Thyroid gland (tissue), 4 donors: ENCODE measurements around the gene DISC1. TPM values are rescaled to one million over a fixed set of nuclear protein-coding genes. Genes with fewer than 3 reads are reported as not detected.
A peak's percentile ranks its signal among the peaks of the same experiment; 100 is the strongest.

Experiments
- DNase-seq, 2 donors: peaks; one replicate each; pipeline ENCODE4 v3.0.0-alpha.2; 2019
- H3K27ac ChIP-seq, 3 donors: fragments of 200-600 bp; sonication (generic); 1 replicate in 2 of 3; 2 replicates in 1 of 3; pipeline ENCODE4 v1.5.1; 2016 to 2019; ENCODE audit warnings: mild to moderate bottlenecking in 1 of 3, moderate library complexity in 1 of 3
- H3K27me3 ChIP-seq: fragments of 200-600 bp; sonication (generic); one replicate; pipeline ENCODE4 v1.5.1; 2019
- H3K36me3 ChIP-seq, 2 donors: fragments of 200-600 bp; sonication (generic); one replicate each; pipeline ENCODE4 v1.5.1; 2016 to 2019
- H3K4me1 ChIP-seq, 2 donors: fragments of 200-600 bp; sonication (generic); one replicate each; pipeline ENCODE4 v1.5.1; 2017 to 2019
- H3K4me3 ChIP-seq, 3 donors: fragments of 200-600 bp; sonication (generic); replicated peaks in 1 of 3; 1 replicate in 2 of 3; 2 replicates in 1 of 3; pipeline ENCODE4 v1.5.1; 2016; ENCODE audit warnings: mild to moderate bottlenecking in 1 of 3
- H3K9me3 ChIP-seq: fragments of 200-600 bp; sonication (generic); one replicate; pipeline ENCODE4 v1.5.1; 2017
- POLR2A ChIP-seq, 2 donors: fragments of 450-650 bp; IDR thresholded peaks; one replicate each; pipeline ENCODE4 v1.6.1; 2017; ENCODE audit warnings: antibody characterized with exemption in 2 of 2, mild to moderate bottlenecking in 2 of 2, moderate library complexity in 1 of 2
- WGBS, 2 donors: methylation state at CpG; one replicate each; pipeline ENCODE4 v1.1.5; 2017; 5-methylcytosine and 5-hydroxymethylcytosine counted together
- intact Hi-C: fragments of 100-400 bp; cut with DNase I; formaldehyde crosslinking; loops from one replicate; pipeline ENCODE4 v1.15.1; 2023
- total RNA-seq, 4 donors: library from RNA; depleted of rRNA; stranded (reverse); fragments of >200 nt; gene quantifications; one replicate each; pipeline ENCODE4 v1.2.3, GENCODE V29; 2016
- TF ChIP-seq, protein P1 (sequence below), 6 experiments: fragments of 200-600 bp in 3 of 6; fragments of 450-650 bp in 3 of 6; sonication (generic) in 3 of 6; IDR thresholded peaks; one replicate each; pipeline ENCODE4 v1.5.1; 2016 to 2019; ENCODE audit warnings: antibody characterized with exemption in 6 of 6, mild to moderate bottlenecking in 2 of 6, inconsistent platforms in 1 of 6, moderate library complexity in 1 of 6

The DISC1 gene
- total RNA-seq, 4 donors from 2014 or later, result 6.9 to 17.7 (median 9.8) TPM

DNA sequence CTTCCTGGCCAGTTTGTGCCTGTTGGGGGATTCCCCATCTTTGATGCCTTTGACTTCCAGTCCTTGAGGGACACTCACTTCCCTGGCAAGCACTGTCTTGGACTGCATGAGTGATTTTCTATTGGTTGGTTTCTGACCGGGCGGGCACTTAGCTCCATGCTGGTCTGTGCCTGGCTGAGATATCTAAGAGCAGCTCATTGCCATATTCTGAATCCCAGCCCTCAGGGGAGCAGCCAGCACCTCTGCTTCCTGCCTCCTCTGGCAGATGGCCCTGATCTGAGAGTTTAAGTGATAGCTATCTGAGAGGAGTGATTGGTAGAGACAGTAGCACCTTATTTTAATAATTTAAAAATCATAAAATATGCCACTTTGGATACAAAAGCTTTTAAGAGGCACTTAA, 52.5 kb downstream of the DISC1 start:
- Histone ChIP-seq H3K36me3 (no peaks in the 10 kb centered on the region), H3K27ac (no peak overlapping the region), H3K27me3 (no peaks in the 10 kb centered on the region), H3K9me3 (no peaks in the 10 kb centered on the region), H3K4me1 (peaks cover 4 to 9% of the 10 kb centered on the region in 2 donors), H3K4me3 (no peak overlapping the region)
- DNase-seq, result peak; percentile 76 to 78
- no peak for TF ChIP-seq POLR2A (IDR thresholded peaks at IDR 0.05)
- TF ChIP-seq, protein P1, sequence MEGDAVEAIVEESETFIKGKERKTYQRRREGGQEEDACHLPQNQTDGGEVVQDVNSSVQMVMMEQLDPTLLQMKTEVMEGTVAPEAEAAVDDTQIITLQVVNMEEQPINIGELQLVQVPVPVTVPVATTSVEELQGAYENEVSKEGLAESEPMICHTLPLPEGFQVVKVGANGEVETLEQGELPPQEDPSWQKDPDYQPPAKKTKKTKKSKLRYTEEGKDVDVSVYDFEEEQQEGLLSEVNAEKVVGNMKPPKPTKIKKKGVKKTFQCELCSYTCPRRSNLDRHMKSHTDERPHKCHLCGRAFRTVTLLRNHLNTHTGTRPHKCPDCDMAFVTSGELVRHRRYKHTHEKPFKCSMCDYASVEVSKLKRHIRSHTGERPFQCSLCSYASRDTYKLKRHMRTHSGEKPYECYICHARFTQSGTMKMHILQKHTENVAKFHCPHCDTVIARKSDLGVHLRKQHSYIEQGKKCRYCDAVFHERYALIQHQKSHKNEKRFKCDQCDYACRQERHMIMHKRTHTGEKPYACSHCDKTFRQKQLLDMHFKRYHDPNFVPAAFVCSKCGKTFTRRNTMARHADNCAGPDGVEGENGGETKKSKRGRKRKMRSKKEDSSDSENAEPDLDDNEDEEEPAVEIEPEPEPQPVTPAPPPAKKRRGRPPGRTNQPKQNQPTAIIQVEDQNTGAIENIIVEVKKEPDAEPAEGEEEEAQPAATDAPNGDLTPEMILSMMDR (IDR thresholded peaks at IDR 0.05), result no peak
- intact Hi-C loops, result no loop called here
- 13 to 65% methylated on average over 2 of the region's 2 CpGs for WGBS, 2 donors

DNA sequence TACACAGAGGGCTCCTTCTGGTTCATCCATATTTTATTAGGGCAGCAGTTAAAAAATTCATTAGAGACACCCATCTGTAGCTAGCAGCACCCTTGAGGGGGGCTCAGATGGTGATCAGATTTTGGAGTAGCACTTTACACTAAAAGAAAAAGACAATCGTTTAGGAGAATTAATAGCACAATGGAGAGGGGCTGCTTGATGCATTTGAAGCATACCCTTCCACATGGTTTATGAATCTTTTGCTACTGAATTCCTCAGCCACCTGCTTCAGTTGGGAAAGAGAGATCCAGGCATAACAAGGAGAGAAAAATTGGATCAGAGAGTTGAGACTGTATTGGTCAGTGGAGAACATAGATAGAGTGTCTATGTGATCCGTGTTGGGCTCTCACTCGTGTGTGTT, 54.4 kb downstream of the DISC1 start:
- Histone ChIP-seq H3K27ac (no peak overlapping the region), H3K4me3 (no peak overlapping the region), H3K27me3 (no peaks in the 10 kb centered on the region), H3K4me1 (peaks cover 4 to 13% of the 10 kb centered on the region in 2 donors), H3K36me3 (no peaks in the 10 kb centered on the region), H3K9me3 (no peaks in the 10 kb centered on the region)
- TF ChIP-seq, protein P1 (IDR thresholded peaks at IDR 0.05), result no peak
- TF ChIP-seq POLR2A (IDR thresholded peaks at IDR 0.05), result no peak
- intact Hi-C loops, result no loop called here
- WGBS, 2 donors, result 86 to 88% methylated on average over 3 of the region's 3 CpGs
- DNase-seq, result no peak

DNA sequence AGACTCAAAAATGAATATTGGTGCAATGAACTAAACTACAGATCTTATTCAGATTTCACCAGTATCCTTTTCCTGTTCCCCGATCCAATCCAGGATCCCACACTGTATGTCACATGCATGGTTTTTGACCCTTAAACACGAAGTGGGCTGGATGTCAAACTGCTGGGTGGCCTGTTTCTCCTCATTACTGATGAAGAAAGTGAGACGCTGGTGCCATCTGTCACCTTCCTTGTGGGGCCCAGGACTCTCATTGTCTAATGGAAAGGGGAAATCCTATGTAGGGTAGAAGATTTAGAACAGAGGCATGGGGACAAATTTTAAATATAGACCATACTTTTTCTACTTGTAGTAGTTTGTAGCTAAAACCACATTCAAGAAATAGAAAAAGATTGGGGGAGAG, 56.2 kb downstream of the DISC1 start:
- TF ChIP-seq POLR2A (IDR thresholded peaks at IDR 0.05), result no peak
- Histone ChIP-seq H3K4me1 (peaks cover 4 to 13% of the 10 kb centered on the region in 2 donors), H3K4me3 (no peak overlapping the region), H3K36me3 (no peaks in the 10 kb centered on the region), H3K27me3 (no peaks in the 10 kb centered on the region), H3K27ac (no peak overlapping the region), H3K9me3 (no peaks in the 10 kb centered on the region)
- DNase-seq, result no peak
- intact Hi-C loops, result no loop called here
- WGBS, 2 donors, result 89 to 91% methylated on average over 3 of the region's 3 CpGs

DNA sequence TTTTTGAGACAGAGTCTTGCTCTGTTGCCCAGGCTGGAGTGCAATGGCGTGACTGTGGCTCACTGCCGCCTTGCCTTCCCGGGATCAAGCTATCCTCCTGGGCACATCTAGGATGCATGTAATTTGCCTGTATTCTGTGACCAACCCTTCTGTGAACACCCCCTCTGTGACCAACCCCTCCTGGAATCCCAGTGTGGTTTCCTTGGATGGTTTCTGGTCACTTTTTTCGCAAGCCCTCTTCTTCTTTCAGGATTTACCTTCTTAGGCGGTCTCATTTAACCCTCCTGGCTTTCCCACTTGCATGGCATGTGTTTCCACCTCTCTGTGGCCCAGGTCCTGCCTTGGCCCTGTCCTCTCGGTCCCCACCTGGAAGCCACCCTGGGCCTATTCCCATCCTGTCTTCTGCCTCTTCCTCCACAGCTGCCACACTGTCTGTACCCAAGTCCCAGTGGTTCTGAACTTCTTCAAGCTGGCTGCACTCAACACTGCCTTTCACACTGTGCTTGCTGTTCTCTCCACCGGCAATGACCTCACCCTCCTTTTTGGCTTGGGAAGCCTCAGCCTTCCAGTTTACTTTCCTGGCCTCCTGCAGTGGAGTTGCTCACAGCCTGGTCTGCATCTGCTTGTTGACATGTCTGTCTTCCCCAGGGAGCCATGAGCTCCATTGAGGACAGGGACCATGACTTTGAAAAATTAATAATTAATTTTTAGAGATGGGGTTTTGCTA, 57.0 kb downstream of the DISC1 start:
- Histone ChIP-seq H3K27me3 (no peaks in the 10 kb centered on the region), H3K9me3 (no peaks in the 10 kb centered on the region), H3K36me3 (no peaks in the 10 kb centered on the region), H3K27ac (no peak overlapping the region), H3K4me3 (no peak overlapping the region), H3K4me1 (peaks cover 4 to 13% of the 10 kb centered on the region in 2 donors)
- no peak for DNase-seq
- TF ChIP-seq, protein P1 (IDR thresholded peaks at IDR 0.05), result no peak
- no peak for TF ChIP-seq POLR2A (IDR thresholded peaks at IDR 0.05)
- 93 to 97% methylated on average over 7 of the region's 7 CpGs for WGBS, 2 donors
- intact Hi-C loops, result no loop called here

DNA sequence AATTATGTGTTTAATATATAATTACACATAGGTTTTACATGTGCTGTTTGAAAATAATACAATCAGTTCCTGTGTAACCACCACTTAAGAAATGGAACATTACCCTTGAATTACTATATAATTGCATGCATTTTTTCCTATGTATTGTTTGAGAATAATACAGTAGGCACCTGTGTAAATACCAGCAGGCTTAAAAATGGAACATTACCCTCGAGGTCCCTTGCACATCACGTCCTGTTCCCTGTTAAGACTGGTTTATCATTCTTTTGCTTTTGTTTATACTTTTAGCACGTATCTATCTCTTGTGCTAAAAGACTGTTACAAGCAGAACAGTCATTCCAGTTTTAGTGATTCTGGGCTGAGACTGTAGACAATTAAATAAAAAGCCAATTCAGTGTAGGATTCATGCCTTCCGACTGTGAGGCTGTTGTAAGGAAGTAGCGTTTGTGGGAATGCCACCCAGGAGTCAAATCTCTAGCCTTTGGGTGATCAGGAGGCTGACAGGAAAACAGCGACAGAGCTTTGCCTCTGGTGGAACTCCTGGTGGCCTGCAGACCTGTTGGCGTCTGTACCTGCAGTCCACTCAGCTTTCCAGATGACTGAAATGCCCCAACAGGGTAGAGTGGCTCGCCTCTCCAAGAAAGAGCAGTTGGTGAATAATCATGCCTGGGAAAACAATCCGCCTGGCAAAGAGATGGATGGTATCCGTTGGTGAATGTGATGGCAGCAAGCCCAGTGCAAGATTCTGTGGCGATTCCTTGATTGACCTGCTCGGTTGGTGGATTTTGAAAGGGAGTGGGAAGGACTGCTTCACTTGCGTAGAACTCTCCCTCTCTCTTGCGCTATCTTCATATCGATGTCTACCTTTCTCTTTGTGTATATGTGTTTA, 58.0 kb downstream of the DISC1 start:
- intact Hi-C loops, result no loop called here
- Histone ChIP-seq H3K36me3 (no peaks in the 10 kb centered on the region), H3K27ac (peak overlapping the region in 2 of 3 donors; percentile 60 to 68), H3K27me3 (no peaks in the 10 kb centered on the region), H3K4me3 (no peak overlapping the region), H3K4me1 (peaks cover 0 to 8% of the 10 kb centered on the region in 2 donors), H3K9me3 (no peaks in the 10 kb centered on the region)
- DNase-seq, result peak; percentile 83 to 91
- no peak for TF ChIP-seq POLR2A (IDR thresholded peaks at IDR 0.05)
- TF ChIP-seq, protein P1 (IDR thresholded peaks at IDR 0.05), result peak in 1 of 6 experiments; percentile 18
- 53 to 58% methylated on average over 14 to 15 of the region's 15 CpGs for WGBS, 2 donors
